ENCODE data around the gene PRKCB.

PRKCB gene

DNA sequence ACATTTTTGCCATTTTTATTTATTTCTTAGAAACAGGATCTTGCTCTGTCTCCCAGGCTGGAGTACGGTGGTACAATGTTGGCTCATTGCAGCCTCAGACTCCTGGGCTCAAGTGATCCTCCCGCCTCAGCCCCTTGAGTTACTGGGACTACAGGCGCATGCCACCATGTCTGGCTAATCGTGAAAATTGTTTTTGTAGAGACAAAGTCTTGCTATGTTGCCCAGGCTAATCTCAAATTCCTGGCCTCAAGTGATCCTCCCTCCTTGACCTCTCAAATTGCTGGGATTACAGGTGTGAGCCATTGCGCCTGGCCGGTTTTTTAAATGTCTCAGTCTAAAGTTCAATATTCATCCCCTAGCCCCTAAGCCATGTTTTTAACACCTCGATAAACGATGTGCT is 237.5 kb downstream of the PRKCB start:
- CTCF ChIA-PET = interaction anchor here (1.4 to 3.7 kb wide), 3 partner anchors 28 to 432 kb away, joined by 4 to 29 read pairs (median 14); no protein-coding TSS in a partner anchor

DNA sequence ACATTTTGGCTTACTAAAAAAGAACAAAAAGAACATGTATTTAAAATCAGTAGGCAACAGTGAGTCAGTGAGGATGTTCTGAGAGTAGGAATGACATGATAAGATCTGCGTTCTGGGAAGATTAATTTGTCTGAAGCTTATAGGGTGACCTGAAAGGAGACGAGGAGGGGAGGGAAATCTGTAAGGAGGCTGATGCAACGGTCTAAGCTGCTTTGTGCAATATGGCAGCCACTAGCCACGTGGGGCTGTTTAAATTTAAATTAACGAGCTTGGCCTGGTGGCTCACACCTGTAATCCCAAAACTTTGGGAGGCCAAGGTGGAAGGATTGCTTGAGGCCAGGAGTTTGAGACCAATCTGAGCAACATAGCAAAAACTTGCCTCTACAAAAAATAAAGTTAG is 238.8 kb downstream of the PRKCB start:
- TF ChIP-seq ZNF768 (tag by site-specific recombination; IDR thresholded peaks at IDR 0.05) (no peak), ZNF624 (tag by site-specific recombination; IDR thresholded peaks at IDR 0.05) (no peak)
- TF ChIP-seq, protein P1, sequence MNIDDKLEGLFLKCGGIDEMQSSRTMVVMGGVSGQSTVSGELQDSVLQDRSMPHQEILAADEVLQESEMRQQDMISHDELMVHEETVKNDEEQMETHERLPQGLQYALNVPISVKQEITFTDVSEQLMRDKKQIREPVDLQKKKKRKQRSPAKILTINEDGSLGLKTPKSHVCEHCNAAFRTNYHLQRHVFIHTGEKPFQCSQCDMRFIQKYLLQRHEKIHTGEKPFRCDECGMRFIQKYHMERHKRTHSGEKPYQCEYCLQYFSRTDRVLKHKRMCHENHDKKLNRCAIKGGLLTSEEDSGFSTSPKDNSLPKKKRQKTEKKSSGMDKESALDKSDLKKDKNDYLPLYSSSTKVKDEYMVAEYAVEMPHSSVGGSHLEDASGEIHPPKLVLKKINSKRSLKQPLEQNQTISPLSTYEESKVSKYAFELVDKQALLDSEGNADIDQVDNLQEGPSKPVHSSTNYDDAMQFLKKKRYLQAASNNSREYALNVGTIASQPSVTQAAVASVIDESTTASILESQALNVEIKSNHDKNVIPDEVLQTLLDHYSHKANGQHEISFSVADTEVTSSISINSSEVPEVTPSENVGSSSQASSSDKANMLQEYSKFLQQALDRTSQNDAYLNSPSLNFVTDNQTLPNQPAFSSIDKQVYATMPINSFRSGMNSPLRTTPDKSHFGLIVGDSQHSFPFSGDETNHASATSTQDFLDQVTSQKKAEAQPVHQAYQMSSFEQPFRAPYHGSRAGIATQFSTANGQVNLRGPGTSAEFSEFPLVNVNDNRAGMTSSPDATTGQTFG (tag by site-specific recombination; IDR thresholded peaks at IDR 0.05; ENCODE audit: borderline replicate concordance) = no peak
- H3K4me1 ChIP-seq (ENCODE audit: control insufficient read depth, insufficient read depth, low read length) = no peaks in the 10 kb centered on the region
- POLR2A ChIA-PET = no interaction called here
- CTCF ChIA-PET = interaction anchor here (0.6 to 1.7 kb wide), 4 partner anchors 29 to 1148 kb away, joined by 3 to 14 read pairs (median 4); no protein-coding TSS in a partner anchor
- no peak overlapping the region for H3K27ac ChIP-seq (ENCODE audit: extremely low read depth, low read depth, low read length)
- no peak overlapping the region for H3K4me3 ChIP-seq (ENCODE audit: low read depth, low read length)
- no peaks in the 10 kb centered on the region for H3K9me3 ChIP-seq (ENCODE audit: control insufficient read depth, insufficient read depth, low read depth, low read length)
- no peaks in the 10 kb centered on the region for H3K36me3 ChIP-seq (ENCODE audit: control insufficient read depth in 2 of 2, insufficient read depth in 1 of 2, low read length in 2 of 2)

More for the DNA sequence above, 237.5 kb downstream of the PRKCB start:
- Histone ChIP-seq H3K27ac (ENCODE audit: extremely low read depth, low read depth, low read length) (no peak overlapping the region), H3K9me3 (ENCODE audit: control insufficient read depth, insufficient read depth, low read depth, low read length) (no peaks in the 10 kb centered on the region), H3K36me3 (ENCODE audit: control insufficient read depth in 2 of 2, insufficient read depth in 1 of 2, low read length in 2 of 2) (no peaks in the 10 kb centered on the region), H3K4me1 (ENCODE audit: control insufficient read depth, insufficient read depth, low read length) (no peaks in the 10 kb centered on the region), H3K4me3 (ENCODE audit: low read depth, low read length) (no peak overlapping the region)
- POLR2A ChIA-PET = no interaction called here
- TF ChIP-seq ZNF654 (tag by site-specific recombination; IDR thresholded peaks at IDR 0.05; ENCODE audit: low read depth) = no peak
- TF ChIP-seq ZNF830 (tag by site-specific recombination; IDR thresholded peaks at IDR 0.05; ENCODE audit: low read depth) = no peak
- TF ChIP-seq YY2 (tag by site-specific recombination; IDR thresholded peaks at IDR 0.05) = no peak
- TF ChIP-seq, protein P2, sequence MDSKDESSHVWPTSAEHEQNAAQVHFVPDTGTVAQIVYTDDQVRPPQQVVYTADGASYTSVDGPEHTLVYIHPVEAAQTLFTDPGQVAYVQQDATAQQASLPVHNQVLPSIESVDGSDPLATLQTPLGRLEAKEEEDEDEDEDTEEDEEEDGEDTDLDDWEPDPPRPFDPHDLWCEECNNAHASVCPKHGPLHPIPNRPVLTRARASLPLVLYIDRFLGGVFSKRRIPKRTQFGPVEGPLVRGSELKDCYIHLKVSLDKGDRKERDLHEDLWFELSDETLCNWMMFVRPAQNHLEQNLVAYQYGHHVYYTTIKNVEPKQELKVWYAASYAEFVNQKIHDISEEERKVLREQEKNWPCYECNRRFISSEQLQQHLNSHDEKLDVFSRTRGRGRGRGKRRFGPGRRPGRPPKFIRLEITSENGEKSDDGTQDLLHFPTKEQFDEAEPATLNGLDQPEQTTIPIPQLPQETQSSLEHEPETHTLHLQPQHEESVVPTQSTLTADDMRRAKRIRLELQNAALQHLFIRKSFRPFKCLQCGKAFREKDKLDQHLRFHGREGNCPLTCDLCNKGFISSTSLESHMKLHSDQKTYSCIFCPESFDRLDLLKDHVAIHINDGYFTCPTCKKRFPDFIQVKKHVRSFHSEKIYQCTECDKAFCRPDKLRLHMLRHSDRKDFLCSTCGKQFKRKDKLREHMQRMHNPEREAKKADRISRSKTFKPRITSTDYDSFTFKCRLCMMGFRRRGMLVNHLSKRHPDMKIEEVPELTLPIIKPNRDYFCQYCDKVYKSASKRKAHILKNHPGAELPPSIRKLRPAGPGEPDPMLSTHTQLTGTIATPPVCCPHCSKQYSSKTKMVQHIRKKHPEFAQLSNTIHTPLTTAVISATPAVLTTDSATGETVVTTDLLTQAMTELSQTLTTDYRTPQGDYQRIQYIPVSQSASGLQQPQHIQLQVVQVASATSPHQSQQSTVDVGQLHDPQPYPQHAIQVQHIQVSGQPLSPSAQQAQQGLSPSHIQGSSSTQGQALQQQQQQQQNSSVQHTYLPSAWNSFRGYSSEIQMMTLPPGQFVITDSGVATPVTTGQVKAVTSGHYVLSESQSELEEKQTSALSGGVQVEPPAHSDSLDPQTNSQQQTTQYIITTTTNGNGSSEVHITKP (tag by site-specific recombination; IDR thresholded peaks at IDR 0.05) = no peak
- TF ChIP-seq ZNF670 (tag by site-specific recombination; IDR thresholded peaks at IDR 0.05; ENCODE audit: low read depth) = no peak
- TF ChIP-seq ZNF202 (tag by site-specific recombination; IDR thresholded peaks at IDR 0.05; ENCODE audit: borderline replicate concordance) = no peak
- TF ChIP-seq ZBTB21 (tag by site-specific recombination; IDR thresholded peaks at IDR 0.05) = no peak
- TF ChIP-seq ZNF660 (tag by site-specific recombination; IDR thresholded peaks at IDR 0.05) = no peak

DNA sequence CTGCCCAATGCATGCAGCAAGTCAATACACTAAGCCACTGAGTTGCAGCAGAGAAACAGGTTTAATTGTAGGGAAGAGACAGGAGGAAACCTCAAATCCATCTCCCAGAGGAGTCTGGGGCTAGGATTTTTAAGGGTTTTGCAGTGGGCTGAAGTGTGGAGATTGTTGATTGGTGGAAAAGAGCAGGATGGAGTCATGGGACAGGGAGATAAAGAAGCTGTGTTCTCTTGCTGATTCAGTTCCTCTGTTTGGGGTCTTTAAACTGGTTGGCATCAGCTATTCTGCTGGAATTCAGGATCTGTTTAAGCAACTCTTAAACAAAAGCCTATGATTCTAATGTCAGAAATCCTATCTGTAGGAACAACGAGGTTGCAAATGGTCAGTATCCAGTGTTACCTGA is 239.5 kb downstream of the PRKCB start:
- H3K36me3 ChIP-seq (ENCODE audit: control insufficient read depth in 2 of 2, insufficient read depth in 1 of 2, low read length in 2 of 2) = no peaks in the 10 kb centered on the region
- ChIA-PET CTCF (interaction anchor here (0.6 to 1.7 kb wide), 2 partner anchors 177 to 1147 kb away, joined by 3 to 14 read pairs; no protein-coding TSS in a partner anchor), POLR2A (no interaction called here)
- H3K9me3 ChIP-seq (ENCODE audit: control insufficient read depth, insufficient read depth, low read depth, low read length) = no peaks in the 10 kb centered on the region
- H3K4me1 ChIP-seq (ENCODE audit: control insufficient read depth, insufficient read depth, low read length) = no peaks in the 10 kb centered on the region
- TF ChIP-seq, protein P3, sequence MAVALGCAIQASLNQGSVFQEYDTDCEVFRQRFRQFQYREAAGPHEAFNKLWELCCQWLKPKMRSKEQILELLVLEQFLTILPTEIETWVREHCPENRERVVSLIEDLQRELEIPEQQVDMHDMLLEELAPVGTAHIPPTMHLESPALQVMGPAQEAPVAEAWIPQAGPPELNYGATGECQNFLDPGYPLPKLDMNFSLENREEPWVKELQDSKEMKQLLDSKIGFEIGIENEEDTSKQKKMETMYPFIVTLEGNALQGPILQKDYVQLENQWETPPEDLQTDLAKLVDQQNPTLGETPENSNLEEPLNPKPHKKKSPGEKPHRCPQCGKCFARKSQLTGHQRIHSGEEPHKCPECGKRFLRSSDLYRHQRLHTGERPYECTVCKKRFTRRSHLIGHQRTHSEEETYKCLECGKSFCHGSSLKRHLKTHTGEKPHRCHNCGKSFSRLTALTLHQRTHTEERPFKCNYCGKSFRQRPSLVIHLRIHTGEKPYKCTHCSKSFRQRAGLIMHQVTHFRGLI (tag by site-specific recombination; IDR thresholded peaks at IDR 0.05) = no peak
- TF ChIP-seq, protein P4, sequence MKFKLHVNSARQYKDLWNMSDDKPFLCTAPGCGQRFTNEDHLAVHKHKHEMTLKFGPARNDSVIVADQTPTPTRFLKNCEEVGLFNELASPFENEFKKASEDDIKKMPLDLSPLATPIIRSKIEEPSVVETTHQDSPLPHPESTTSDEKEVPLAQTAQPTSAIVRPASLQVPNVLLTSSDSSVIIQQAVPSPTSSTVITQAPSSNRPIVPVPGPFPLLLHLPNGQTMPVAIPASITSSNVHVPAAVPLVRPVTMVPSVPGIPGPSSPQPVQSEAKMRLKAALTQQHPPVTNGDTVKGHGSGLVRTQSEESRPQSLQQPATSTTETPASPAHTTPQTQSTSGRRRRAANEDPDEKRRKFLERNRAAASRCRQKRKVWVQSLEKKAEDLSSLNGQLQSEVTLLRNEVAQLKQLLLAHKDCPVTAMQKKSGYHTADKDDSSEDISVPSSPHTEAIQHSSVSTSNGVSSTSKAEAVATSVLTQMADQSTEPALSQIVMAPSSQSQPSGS (tag by site-specific recombination; IDR thresholded peaks at IDR 0.05; ENCODE audit: low read depth) = no peak
- TF ChIP-seq, protein P5, sequence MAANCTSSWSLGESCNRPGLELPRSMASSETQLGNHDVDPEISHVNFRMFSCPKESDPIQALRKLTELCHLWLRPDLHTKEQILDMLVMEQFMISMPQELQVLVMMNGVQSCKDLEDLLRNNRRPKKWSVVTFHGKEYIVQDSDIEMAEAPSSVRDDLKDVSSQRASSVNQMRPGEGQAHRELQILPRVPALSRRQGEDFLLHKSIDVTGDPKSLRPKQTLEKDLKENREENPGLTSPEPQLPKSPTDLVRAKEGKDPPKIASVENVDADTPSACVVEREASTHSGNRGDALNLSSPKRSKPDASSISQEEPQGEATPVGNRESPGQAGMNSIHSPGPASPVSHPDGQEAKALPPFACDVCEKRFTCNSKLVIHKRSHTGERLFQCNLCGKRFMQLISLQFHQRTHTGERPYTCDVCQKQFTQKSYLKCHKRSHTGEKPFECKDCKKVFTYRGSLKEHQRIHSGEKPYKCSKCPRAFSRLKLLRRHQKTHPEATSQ (tag by site-specific recombination; IDR thresholded peaks at IDR 0.05) = no peak
- no peak for TF ChIP-seq ZSCAN23 (tag by site-specific recombination; IDR thresholded peaks at IDR 0.05)
- no peak overlapping the region for H3K4me3 ChIP-seq (ENCODE audit: low read depth, low read length)
- H3K27ac ChIP-seq (ENCODE audit: extremely low read depth, low read depth, low read length) = no peak overlapping the region

Measured in HEK293 (cell line).